PC-9 (cell line): ENCODE results near the gene C14orf132.

Experiments
- CTCF ChIP-seq: fragments of 200-600 bp; sonication (generic); conservative IDR thresholded peaks from 2 replicates; pipeline ENCODE4 v1.6.1; 2017; ENCODE audit warnings: mixed run types, antibody characterized with exemption, mild to moderate bottlenecking, moderate library complexity
- EZH2 ChIP-seq: fragments of 200-600 bp; sonication (generic); IDR thresholded peaks from 2 replicates; pipeline ENCODE4 v1.8.0; 2017; ENCODE audit warnings: antibody characterized with exemption, low read depth

- TF ChIP-seq CTCF = no peak; the same call in 1 of the 2 replicates
- TF ChIP-seq EZH2 = no peak
Observed at GRCh38 chr14:96098999-96099335, 59.8 kb downstream of the C14orf132 start.
